DMS 273 treated with DMSO at 0.1 percent for 48 hours (cell line): Measurements from ENCODE around the gene TCL1B.

Source experiments
- DNase-seq: peaks from one replicate; lab custom pipeline; 2025; lab: John Stamatoyannopoulos, UW

TCL1B gene

GRCh38 chr14:95685978-95686922, at the start of gene TCL1B:
Gene TCL1B, plus strand, starts transcription at chr14:95686426. Its CDS starts 42 bp downstream, at chr14:95686468.
- DNase-seq, result no peak

- no peak for DNase-seq
These were observed 41.2 kb upstream of the TCL1B start for GRCh38 chr14:95644981-95645380.

GRCh38 chr14:95645389-95645996, 40.7 kb upstream of the TCL1B start:
- DNase-seq, result no peak

- no peak for DNase-seq
These were observed 38.3 kb upstream of the TCL1B start for GRCh38 chr14:95647926-95648325.

GRCh38 chr14:95649230-95649629, 37.0 kb upstream of the TCL1B start:
- no peak for DNase-seq

- DNase-seq, result no peak
These were observed 35.2 kb upstream of the TCL1B start for GRCh38 chr14:95651028-95651427.

- no peak for DNase-seq
These were observed 34.2 kb upstream of the TCL1B start for GRCh38 chr14:95651821-95652583.

- no peak for DNase-seq
These were observed 33.5 kb upstream of the TCL1B start for GRCh38 chr14:95652690-95653089.

- DNase-seq, result no peak
These were observed 30.8 kb upstream of the TCL1B start for GRCh38 chr14:95655461-95655860.

- no peak for DNase-seq
These were observed 29.6 kb upstream of the TCL1B start for GRCh38 chr14:95656634-95657033.

- DNase-seq, result no peak
These were observed 28.8 kb upstream of the TCL1B start for GRCh38 chr14:95657454-95657853.

- no peak for DNase-seq
These were observed 26.8 kb upstream of the TCL1B start for GRCh38 chr14:95659293-95659989.

- DNase-seq, result no peak
These were observed 26.2 kb upstream of the TCL1B start for GRCh38 chr14:95659990-95660385.

GRCh38 chr14:95660651-95661515, 25.3 kb upstream of the TCL1B start:
- peak; percentile 66 for DNase-seq

GRCh38 chr14:95662376-95663186, 23.6 kb upstream of the TCL1B start:
- no peak for DNase-seq

- no peak for DNase-seq
These were observed 22.9 kb upstream of the TCL1B start for GRCh38 chr14:95663226-95663797.

- DNase-seq, result no peak
These were observed 22.2 kb upstream of the TCL1B start for GRCh38 chr14:95664066-95664465.

- no peak for DNase-seq
These were observed 21.7 kb upstream of the TCL1B start for GRCh38 chr14:95664546-95664945.

GRCh38 chr14:95665530-95665929, 20.7 kb upstream of the TCL1B start:
- peak; percentile 12 for DNase-seq

GRCh38 chr14:95666450-95666849, 19.8 kb upstream of the TCL1B start:
- DNase-seq, result no peak
